OCI-LY3 (cell line): ENCODE results near the gene ARL6IP4.

Source experiments
- EZH2phosphoT487 ChIP-seq: fragments of 200-600 bp; shearing (Covaris generic); IDR thresholded peaks from 2 replicates; pipeline ENCODE4 v1.6.1; 2018; ENCODE audit warnings: antibody characterized with exemption, mixed run types, low read depth
- TF ChIP-seq, protein P1 (sequence below): fragments of 200-600, 300-600 bp; sonication (generic); IDR thresholded peaks from 2 replicates; pipeline ENCODE4 v1.5.1; 2014; ENCODE audit warnings: antibody characterized with exemption, low read length, low read depth

GRCh38 chr12:122966743-122967550 lies 13.5 kb upstream of the ARL6IP4 start:
- TF ChIP-seq, protein P1, sequence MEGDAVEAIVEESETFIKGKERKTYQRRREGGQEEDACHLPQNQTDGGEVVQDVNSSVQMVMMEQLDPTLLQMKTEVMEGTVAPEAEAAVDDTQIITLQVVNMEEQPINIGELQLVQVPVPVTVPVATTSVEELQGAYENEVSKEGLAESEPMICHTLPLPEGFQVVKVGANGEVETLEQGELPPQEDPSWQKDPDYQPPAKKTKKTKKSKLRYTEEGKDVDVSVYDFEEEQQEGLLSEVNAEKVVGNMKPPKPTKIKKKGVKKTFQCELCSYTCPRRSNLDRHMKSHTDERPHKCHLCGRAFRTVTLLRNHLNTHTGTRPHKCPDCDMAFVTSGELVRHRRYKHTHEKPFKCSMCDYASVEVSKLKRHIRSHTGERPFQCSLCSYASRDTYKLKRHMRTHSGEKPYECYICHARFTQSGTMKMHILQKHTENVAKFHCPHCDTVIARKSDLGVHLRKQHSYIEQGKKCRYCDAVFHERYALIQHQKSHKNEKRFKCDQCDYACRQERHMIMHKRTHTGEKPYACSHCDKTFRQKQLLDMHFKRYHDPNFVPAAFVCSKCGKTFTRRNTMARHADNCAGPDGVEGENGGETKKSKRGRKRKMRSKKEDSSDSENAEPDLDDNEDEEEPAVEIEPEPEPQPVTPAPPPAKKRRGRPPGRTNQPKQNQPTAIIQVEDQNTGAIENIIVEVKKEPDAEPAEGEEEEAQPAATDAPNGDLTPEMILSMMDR, result no peak
- no peak for TF ChIP-seq EZH2phosphoT487
